Right cardiac atrium (tissue), 5 donors: ENCODE results near the gene HMGXB3. TPM values are rescaled to one million over a fixed set of nuclear protein-coding genes. Genes with fewer than 3 reads are reported as not detected.

ENCODE experiments used
- ATAC-seq, 2 donors: fragments of 200-7000 bp; cut with Tn5 transposase; one replicate each; pipeline versions ENCODE4 v1.8.0 to v1.9.1; 2020; ENCODE audit warnings: moderate library complexity in 2 of 2, mild to moderate bottlenecking in 1 of 2
- DNase-seq, 3 donors: peaks; one replicate each; pipeline ENCODE4 v3.0.0-alpha.2; 2020
- H3K27ac ChIP-seq: one replicate; pipeline ENCODE4 v1.5.1; 2013; ENCODE audit warnings: mild to moderate bottlenecking, low read length, control low read depth, moderate library complexity
- H3K27me3 ChIP-seq: one replicate; pipeline ENCODE4 v1.6.1; 2013; ENCODE audit not compliant: control insufficient read depth, insufficient read depth
- H3K4me1 ChIP-seq: one replicate; pipeline ENCODE4 v1.6.1; 2013; ENCODE audit warnings: low read length; ENCODE audit not compliant: control insufficient read depth, insufficient read depth
- H3K4me3 ChIP-seq: one replicate; pipeline ENCODE4 v1.5.1; 2013; ENCODE audit warnings: low read length, control low read depth
- H3K9me3 ChIP-seq: one replicate; pipeline ENCODE4 v1.6.1; 2013; ENCODE audit warnings: low read length; ENCODE audit not compliant: control insufficient read depth
- WGBS: extraction: QIAGEN DNeasy Blood & Tissue Kit; methylation state at CpG from one replicate; pipeline ENCODE4 v1.1.7; 2013; 5-methylcytosine and 5-hydroxymethylcytosine counted together
- intact Hi-C, 4 donors: fragments of 100-400 bp; cut with DNase I; formaldehyde crosslinking; loops; one replicate each; pipeline versions ENCODE4 v1.11.0 to v1.14.0; 2022 to 2023
- long read RNA-seq, 4 donors: library from polyadenylated mRNA; unstranded; transcript quantifications; one replicate each; pipeline ENCODE4 v2.0.0, GENCODE V29; 2020 to 2021
- polyA plus RNA-seq: library from polyadenylated mRNA; stranded (reverse); fragments of 200-250 nt; gene quantifications from one replicate; pipeline ENCODE4 v1.2.3, GENCODE V29; 2013
- total RNA-seq, 4 donors: library from RNA; stranded (reverse); fragmentation: NEBNext Ultra II Directional; extraction: Animal tissue kit (Norgen Biotek cat#: 25700); gene quantifications; one replicate each; pipeline ENCODE4 v1.2.1, GENCODE V29; 2021
- donor health status: healthy with polysubstance abuse.
- donor health status: DM: no; HTN: yes; CAD: no.
- donor health status: DM: no; HTN: no; CAD: no.
- donor health status: DM: no; HTN: yes; CAD: no; lungs with severe emphysema.
- donor health status: DM: yes; HTN: yes; CAD: no.

HMGXB3 gene, protein sequence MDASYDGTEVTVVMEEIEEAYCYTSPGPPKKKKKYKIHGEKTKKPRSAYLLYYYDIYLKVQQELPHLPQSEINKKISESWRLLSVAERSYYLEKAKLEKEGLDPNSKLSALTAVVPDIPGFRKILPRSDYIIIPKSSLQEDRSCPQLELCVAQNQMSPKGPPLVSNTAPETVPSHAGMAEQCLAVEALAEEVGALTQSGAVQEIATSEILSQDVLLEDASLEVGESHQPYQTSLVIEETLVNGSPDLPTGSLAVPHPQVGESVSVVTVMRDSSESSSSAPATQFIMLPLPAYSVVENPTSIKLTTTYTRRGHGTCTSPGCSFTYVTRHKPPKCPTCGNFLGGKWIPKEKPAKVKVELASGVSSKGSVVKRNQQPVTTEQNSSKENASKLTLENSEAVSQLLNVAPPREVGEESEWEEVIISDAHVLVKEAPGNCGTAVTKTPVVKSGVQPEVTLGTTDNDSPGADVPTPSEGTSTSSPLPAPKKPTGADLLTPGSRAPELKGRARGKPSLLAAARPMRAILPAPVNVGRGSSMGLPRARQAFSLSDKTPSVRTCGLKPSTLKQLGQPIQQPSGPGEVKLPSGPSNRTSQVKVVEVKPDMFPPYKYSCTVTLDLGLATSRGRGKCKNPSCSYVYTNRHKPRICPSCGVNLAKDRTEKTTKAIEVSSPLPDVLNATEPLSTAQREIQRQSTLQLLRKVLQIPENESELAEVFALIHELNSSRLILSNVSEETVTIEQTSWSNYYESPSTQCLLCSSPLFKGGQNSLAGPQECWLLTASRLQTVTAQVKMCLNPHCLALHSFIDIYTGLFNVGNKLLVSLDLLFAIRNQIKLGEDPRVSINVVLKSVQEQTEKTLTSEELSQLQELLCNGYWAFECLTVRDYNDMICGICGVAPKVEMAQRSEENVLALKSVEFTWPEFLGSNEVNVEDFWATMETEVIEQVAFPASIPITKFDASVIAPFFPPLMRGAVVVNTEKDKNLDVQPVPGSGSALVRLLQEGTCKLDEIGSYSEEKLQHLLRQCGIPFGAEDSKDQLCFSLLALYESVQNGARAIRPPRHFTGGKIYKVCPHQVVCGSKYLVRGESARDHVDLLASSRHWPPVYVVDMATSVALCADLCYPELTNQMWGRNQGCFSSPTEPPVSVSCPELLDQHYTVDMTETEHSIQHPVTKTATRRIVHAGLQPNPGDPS (N-terminal part only)
- 10 to 100 TPM; 14.2 to 19.6 (median 14.9) TPM for total RNA-seq
- polyA plus RNA-seq = 9.3 TPM
- long read RNA-seq, donor 1, full-length matches to known transcripts = 7 of 17 reads
- long read RNA-seq, donor 1, partial matches to known transcripts = 10 of 17 reads
- long read RNA-seq, donor 1, other reads (novel, unspliced or antisense) = 0 of 17 reads
- long read RNA-seq, donor 2, full-length matches to known transcripts = 16 of 27 reads
- long read RNA-seq, donor 2, partial matches to known transcripts = 9 of 27 reads
- long read RNA-seq, donor 2, other reads (novel, unspliced or antisense) = 2 of 27 reads
- long read RNA-seq, donor 3, full-length matches to known transcripts = 28 of 68 reads
- long read RNA-seq, donor 3, partial matches to known transcripts = 26 of 68 reads
- long read RNA-seq, donor 3, other reads (novel, unspliced or antisense) = 14 of 68 reads
- long read RNA-seq, donor 4, full-length matches to known transcripts = 5 of 21 reads
- long read RNA-seq, donor 4, partial matches to known transcripts = 15 of 21 reads
- long read RNA-seq, donor 4, other reads (novel, unspliced or antisense) = 1 of 21 reads

DNA sequence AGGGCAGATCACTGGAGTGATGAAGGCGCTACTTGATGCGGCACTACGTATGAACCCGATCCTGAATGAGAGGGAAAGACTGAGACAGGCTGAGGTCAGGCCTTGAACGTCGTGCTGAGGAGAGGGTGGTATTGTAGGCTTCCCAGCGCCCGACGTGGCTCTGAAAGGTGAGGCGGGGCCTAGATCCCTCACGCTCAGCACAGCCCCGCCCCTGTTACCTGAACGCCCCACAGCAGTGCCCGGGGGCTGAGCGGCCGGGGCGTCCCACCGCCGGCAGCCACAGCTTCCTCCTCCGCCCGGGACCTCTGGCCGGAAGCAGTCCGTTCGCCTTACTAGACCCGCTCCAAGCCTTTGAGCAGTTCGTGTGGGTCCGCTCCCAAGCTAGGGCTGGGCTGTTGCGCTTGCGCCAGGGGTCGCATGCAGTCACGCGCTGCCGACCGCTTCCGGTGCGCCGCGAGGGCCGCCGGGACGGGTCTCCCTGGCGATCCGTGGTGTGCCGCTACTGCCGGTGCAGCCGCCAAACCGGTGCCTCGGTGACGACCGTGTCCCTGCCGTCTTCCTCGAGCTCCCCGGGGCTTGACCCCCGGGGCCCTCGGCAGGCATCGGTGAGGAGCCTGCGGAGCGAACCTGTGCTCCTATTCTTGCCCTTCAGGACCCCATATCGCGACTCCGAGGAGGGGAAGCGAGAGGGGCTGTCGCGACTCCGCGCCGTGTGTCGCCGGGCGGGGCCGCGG, at the start of gene HMGXB3, which contains the start of gene TIGD6:
Gene HMGXB3 (plus strand): TSS at position 484 of the 734 bp plus-strand sequence. CDS start 4,114 bp downstream, outside the sequence.
Gene TIGD6 (minus strand): TSS at position 399 of the 734 bp plus-strand sequence. CDS start 4,306 bp downstream, outside the sequence.
- Histone ChIP-seq H3K4me1 (peaks cover 7% of the 10 kb centered on the region), H3K27me3 (no peaks in the 10 kb centered on the region), H3K27ac (peak within 1 kb of the TSS; percentile 85), H3K4me3 (peak within 1 kb of the TSS; percentile 88), H3K9me3 (no peaks in the 10 kb centered on the region)
- peak; percentile 95 to 97 (median 96) for DNase-seq
- ATAC-seq = peak; percentile 96 to 98
- intact Hi-C loops = no loop called here
- WGBS = under 1% methylated on average over 72 of the region's 72 CpGs

- intact Hi-C loops = no loop called here
- DNase-seq (no peak), ATAC-seq (peak in 1 of 2 donors; percentile 22)
- Histone ChIP-seq H3K9me3 (no peaks in the 10 kb centered on the region), H3K27ac (no peak overlapping the region), H3K4me3 (no peak overlapping the region), H3K27me3 (no peaks in the 10 kb centered on the region), H3K4me1 (no peaks in the 10 kb centered on the region)
- 70% methylated on average over 6 of the region's 6 CpGs for WGBS
Observed at GRCh38 chr5:149951138-149951749, 49.3 kb upstream of the HMGXB3 start.

DNA sequence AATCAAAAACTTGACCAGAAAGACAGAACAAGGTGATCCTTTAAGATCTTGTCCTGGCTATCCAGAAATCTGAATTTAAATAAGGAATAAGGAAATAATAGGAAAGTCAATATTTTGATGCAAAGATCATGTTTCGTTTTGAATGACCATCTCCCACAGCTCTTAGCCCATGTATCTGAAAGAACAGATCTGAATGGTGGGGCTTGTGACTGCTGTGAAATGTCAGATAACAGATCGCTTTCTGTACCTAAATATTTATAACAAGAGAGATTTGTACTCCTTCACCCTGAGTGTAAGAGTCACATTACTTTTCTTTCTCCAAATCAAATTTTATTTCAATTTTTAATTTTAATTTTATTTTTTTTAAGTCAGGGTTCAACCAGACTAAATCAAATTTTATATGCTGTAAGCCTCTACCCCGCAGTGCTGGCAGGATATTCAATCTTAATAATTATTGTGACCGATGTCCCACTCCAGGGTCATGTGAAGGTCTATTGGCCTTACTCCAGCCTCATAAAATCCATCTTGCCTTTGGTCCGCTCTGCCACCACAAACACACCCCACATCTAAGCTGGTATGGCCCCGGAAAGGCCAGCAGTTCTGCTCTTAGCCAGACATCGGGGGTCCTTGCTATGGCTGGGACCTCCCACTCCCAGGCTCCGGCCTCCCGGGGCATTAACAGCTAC, 47.0 kb upstream of the HMGXB3 start:
- Histone ChIP-seq H3K4me3 (no peak overlapping the region), H3K9me3 (no peaks in the 10 kb centered on the region), H3K27ac (no peak overlapping the region), H3K4me1 (no peaks in the 10 kb centered on the region), H3K27me3 (no peaks in the 10 kb centered on the region)
- DNase-seq = no peak
- WGBS = 85% methylated on average over 9 of the region's 9 CpGs
- intact Hi-C loops = no loop called here
- ATAC-seq = no peak

DNA sequence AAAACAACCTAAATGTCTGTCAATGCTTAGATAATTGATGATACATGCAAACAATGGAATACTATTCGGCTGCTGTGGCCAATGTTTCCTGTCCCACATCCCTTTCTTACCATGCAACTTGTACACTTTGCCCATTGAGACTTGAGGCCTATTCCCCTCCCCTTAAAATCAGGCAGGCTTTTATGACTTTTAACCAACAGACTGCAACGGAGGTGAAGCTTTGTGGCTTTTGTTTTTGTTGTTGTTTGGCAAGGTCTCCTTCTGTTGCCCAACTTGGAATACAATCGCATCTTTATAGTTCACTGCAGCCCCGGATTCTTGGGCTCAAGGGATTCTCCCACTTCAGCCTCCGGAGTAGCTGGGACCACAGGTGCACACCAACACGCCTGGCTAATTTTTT, 45.7 kb upstream of the HMGXB3 start:
- H3K9me3 ChIP-seq = no peaks in the 10 kb centered on the region
- H3K27ac ChIP-seq = no peak overlapping the region
- DNase-seq (no peak), ATAC-seq (no peak)
- 83% methylated on average over 6 of the region's 6 CpGs for WGBS
- intact Hi-C loops = no loop called here
- no peaks in the 10 kb centered on the region for H3K4me1 ChIP-seq
- H3K27me3 ChIP-seq = no peaks in the 10 kb centered on the region
- no peak overlapping the region for H3K4me3 ChIP-seq

DNA sequence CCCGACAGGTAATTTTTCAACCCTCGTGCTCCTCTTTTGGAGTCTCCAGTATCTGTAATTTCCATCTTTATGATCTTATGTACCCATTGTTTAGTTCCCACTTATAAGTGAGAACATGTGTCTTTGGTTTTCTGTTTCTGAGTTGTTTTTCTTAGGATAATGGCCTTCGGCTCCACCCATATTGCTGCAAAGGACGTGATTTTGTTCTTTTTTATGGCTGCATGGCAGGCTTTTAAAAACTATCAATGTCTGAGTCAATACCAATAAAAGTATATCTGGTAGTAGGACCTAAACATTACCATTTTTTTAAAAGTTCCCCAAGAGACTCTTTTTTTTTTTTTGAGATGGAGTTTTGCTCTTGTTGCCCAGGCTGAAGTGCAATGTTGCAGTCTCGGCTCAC, 43.9 kb upstream of the HMGXB3 start:
- Histone ChIP-seq H3K4me3 (no peak overlapping the region), H3K27me3 (no peaks in the 10 kb centered on the region), H3K27ac (no peak overlapping the region), H3K4me1 (no peaks in the 10 kb centered on the region), H3K9me3 (no peaks in the 10 kb centered on the region)
- ATAC-seq (no peak), DNase-seq (no peak)
- intact Hi-C loops = no loop called here
- WGBS = 73% methylated on average over 5 of the region's 5 CpGs

DNA sequence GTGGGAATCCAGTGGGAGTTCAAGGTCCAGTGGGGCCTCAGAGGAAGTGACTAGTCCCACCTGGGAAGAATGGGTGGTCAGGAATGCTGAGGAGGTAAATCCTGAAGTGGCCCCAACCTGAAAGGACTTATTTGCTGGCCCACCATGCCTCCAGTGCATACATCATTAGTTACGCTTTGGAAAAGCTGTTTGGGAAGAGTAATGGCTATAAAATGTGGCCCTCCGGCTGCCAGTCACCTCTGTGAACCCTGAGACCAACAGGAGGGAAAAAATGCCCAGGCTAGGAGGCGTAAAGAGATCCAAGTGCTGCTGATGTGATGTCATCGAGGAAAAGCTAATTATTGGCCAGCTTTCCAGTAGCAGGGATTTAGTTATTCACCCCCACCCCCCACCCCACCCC, 42.7 kb upstream of the HMGXB3 start:
- DNase-seq (no peak), ATAC-seq (no peak)
- intact Hi-C loops = no loop called here
- Histone ChIP-seq H3K4me3 (no peak overlapping the region), H3K4me1 (no peaks in the 10 kb centered on the region), H3K27me3 (no peaks in the 10 kb centered on the region), H3K27ac (no peak overlapping the region), H3K9me3 (no peaks in the 10 kb centered on the region)
- WGBS = 85% methylated on average over 4 of the region's 4 CpGs

DNA sequence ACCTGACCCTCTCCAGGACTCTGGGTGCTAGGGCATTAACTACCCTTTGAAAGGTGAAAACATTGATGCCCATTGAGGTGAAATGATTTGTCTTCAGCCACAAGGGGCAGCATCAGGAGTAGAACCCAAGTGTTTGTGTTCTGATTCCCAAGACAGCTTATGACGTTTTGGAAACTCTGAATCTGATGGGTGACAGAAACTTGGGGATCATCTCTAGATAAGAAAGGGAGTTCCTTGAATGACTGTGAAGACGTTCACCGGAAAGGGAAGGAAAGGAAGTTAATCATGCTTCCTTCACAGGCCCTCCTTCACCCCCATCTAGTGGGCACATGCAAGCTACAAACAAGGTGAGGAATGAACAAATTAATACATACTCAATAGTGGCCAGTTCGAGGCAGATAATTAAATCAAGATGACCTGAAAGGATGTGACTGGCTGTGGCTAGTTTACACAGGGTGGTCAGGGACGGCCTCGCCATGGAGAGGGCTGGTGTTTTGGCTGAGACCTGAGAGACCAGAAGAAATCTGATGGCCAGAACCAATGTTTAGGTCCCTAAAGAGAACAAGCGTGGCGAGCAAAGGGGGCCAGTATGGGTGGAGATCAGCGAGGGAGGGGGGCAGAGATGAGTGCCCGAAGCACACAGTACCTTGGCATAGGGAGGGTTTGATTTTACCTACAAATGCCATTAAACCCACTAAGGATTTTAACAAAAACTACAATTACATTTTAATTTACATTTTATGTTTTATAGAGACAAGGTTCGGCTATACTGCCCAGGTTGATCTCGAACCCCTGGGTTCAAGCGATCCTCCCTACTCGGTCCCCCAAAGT, 40.9 kb upstream of the HMGXB3 start:
- WGBS = 45% methylated on average over 14 of the region's 14 CpGs
- intact Hi-C loops = loop anchor here in 1 of 4 donors (10.0 kb wide), 1 partner anchor 125 kb away; no protein-coding TSS in a partner anchor
- H3K27me3 ChIP-seq = no peaks in the 10 kb centered on the region
- H3K27ac ChIP-seq = peak overlapping the region; percentile 65
- no peak for DNase-seq
- no peaks in the 10 kb centered on the region for H3K9me3 ChIP-seq
- ATAC-seq = peak in 1 of 2 donors; percentile 39
- H3K4me1 ChIP-seq = no peaks in the 10 kb centered on the region
- peak overlapping the region; percentile 54 for H3K4me3 ChIP-seq
